Loucy (cell line): ENCODE results near the gene GRB2.

ENCODE experiments used
- H2AFZ ChIP-seq: fragments of 200-600 bp; sonication (generic); 2 replicates; pipeline ENCODE4 v1.6.0; 2016; ENCODE audit warnings: antibody characterized with exemption, mild to moderate bottlenecking, low read length, moderate library complexity
- H3F3A ChIP-seq: fragments of 200-600 bp; 2 replicates; pipeline ENCODE4 v1.6.0; 2016; ENCODE audit warnings: antibody characterized with exemption, low read depth, mild to moderate bottlenecking
- H3K27me3 ChIP-seq: fragments of 200-600 bp; sonication (generic); 2 replicates; pipeline ENCODE4 v1.6.1; 2014; ENCODE audit warnings: low read length, mild to moderate bottlenecking; ENCODE audit not compliant: insufficient read depth, poor library complexity, severe bottlenecking
- H3K36me3 ChIP-seq: fragments of 200-600 bp; sonication (generic); 2 replicates; pipeline ENCODE4 v1.6.1; 2016; ENCODE audit warnings: low read length; ENCODE audit not compliant: insufficient read depth
- H3K4me1 ChIP-seq: fragments of 200-600 bp; sonication (generic); 2 replicates; pipeline ENCODE4 v1.5.1; 2014; ENCODE audit warnings: low read length, mild to moderate bottlenecking; ENCODE audit not compliant: insufficient read depth, poor library complexity, severe bottlenecking
- H3K4me2 ChIP-seq: fragments of 200-600 bp; sonication (generic); 2 replicates; pipeline ENCODE4 v1.6.0; 2014; ENCODE audit warnings: antibody characterized with exemption, low read length, low read depth, mild to moderate bottlenecking; ENCODE audit not compliant: poor library complexity, severe bottlenecking
- H3K4me3 ChIP-seq: fragments of 200-600 bp; sonication (generic); 2 replicates; pipeline ENCODE4 v1.5.1; 2014; ENCODE audit warnings: low read length, mild to moderate bottlenecking, mixed read lengths; ENCODE audit not compliant: poor library complexity, severe bottlenecking
- H3K79me2 ChIP-seq: fragments of 200-600 bp; sonication (generic); 2 replicates; pipeline ENCODE4 v1.6.1; 2014; ENCODE audit warnings: low read length; ENCODE audit not compliant: insufficient read depth
- H3K9ac ChIP-seq: fragments of 200-600 bp; sonication (generic); 2 replicates; pipeline ENCODE4 v1.6.0; 2014; ENCODE audit warnings: mild to moderate bottlenecking, low read depth, low read length, moderate library complexity; ENCODE audit not compliant: poor library complexity, severe bottlenecking
- H3K9me2 ChIP-seq: fragments of 200-600 bp; sonication (generic); replicated peaks from 2 replicates; pipeline ENCODE4 v1.6.1; 2016; ENCODE audit warnings: low read depth, low read length, mixed read lengths
- H3K9me3 ChIP-seq: fragments of 200-600 bp; sonication (generic); 2 replicates; pipeline ENCODE4 v1.6.1; 2014; ENCODE audit warnings: mild to moderate bottlenecking, antibody characterized with exemption, low read length, low read depth; ENCODE audit not compliant: insufficient read depth
- H4K20me1 ChIP-seq: fragments of 200-600 bp; sonication (generic); 2 replicates; pipeline ENCODE4 v1.6.0; 2014; ENCODE audit warnings: antibody characterized with exemption, low read length, mild to moderate bottlenecking; ENCODE audit not compliant: insufficient read depth, poor library complexity, severe bottlenecking
- EZH2phosphoT487 ChIP-seq: fragments of 200-600 bp; IDR thresholded peaks from 2 replicates; pipeline ENCODE4 v1.6.1; 2018; ENCODE audit warnings: antibody characterized with exemption, mild to moderate bottlenecking, moderate library complexity, borderline replicate concordance
- TF ChIP-seq, protein P1 (sequence below): fragments of 200-600 bp; sonication (generic); conservative IDR thresholded peaks from 2 replicates; pipeline ENCODE4 v1.5.1; 2014; ENCODE audit warnings: mild to moderate bottlenecking, antibody characterized with exemption, low read length

GRB2 gene

DNA sequence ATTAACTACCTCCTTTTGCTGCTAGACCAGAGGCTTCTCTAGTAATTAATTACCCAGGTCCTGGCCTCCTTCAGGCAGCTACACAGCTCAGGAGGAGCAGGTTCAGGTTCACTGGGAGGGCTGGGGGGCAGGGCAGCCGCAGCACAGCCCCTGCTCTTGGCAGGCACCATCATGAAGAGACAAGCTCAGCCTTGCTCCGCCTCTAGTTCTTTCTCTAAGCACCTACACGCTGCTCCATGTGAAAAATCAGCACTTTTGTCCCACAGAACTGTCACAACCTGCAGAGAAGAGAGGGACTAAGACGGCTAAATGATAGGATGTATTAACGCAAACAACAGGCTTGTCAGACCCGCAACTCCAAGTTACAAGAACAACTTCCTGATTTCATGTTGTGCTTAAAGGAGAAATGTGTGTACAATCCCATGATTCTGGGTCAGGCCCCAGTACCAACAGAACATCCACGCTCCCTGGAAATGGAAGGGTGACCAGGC, 53.4 kb downstream of the GRB2 start:
- H3K9me2 ChIP-seq = no peaks in the 10 kb centered on the region
- no peak for TF ChIP-seq EZH2phosphoT487
- TF ChIP-seq, protein P1, sequence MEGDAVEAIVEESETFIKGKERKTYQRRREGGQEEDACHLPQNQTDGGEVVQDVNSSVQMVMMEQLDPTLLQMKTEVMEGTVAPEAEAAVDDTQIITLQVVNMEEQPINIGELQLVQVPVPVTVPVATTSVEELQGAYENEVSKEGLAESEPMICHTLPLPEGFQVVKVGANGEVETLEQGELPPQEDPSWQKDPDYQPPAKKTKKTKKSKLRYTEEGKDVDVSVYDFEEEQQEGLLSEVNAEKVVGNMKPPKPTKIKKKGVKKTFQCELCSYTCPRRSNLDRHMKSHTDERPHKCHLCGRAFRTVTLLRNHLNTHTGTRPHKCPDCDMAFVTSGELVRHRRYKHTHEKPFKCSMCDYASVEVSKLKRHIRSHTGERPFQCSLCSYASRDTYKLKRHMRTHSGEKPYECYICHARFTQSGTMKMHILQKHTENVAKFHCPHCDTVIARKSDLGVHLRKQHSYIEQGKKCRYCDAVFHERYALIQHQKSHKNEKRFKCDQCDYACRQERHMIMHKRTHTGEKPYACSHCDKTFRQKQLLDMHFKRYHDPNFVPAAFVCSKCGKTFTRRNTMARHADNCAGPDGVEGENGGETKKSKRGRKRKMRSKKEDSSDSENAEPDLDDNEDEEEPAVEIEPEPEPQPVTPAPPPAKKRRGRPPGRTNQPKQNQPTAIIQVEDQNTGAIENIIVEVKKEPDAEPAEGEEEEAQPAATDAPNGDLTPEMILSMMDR = no peak
- peaks cover 99% of the 10 kb centered on the region for H3K79me2 ChIP-seq
- H3K36me3 ChIP-seq = no peaks in the 10 kb centered on the region; the same call in 1 of the 2 replicates
- H3K9ac ChIP-seq = no peak overlapping the region
- no peak overlapping the region for H2AFZ ChIP-seq
- H3K27me3 ChIP-seq = no peaks in the 10 kb centered on the region
- no peaks in the 10 kb centered on the region; the same call in 1 of the 2 replicates for H3K9me3 ChIP-seq
- H3K4me3 ChIP-seq = no peak overlapping the region
- H4K20me1 ChIP-seq = peaks cover 36% of the 10 kb centered on the region
- H3K4me1 ChIP-seq = peaks cover 34% of the 10 kb centered on the region
- H3F3A ChIP-seq = no peaks in the 10 kb centered on the region
- H3K4me2 ChIP-seq = no peak overlapping the region

- Histone ChIP-seq H3K9ac (no peak overlapping the region), H3F3A (no peaks in the 10 kb centered on the region), H3K36me3 (no peaks in the 10 kb centered on the region; the same call in 1 of the 2 replicates), H3K79me2 (peaks cover 99% of the 10 kb centered on the region), H3K4me2 (no peak overlapping the region), H3K9me3 (no peaks in the 10 kb centered on the region; the same call in 1 of the 2 replicates), H3K9me2 (no peaks in the 10 kb centered on the region), H2AFZ (no peak overlapping the region), H3K4me1 (peaks cover 41% of the 10 kb centered on the region), H3K27me3 (no peaks in the 10 kb centered on the region), H4K20me1 (peaks cover 31% of the 10 kb centered on the region), H3K4me3 (no peak overlapping the region)
- TF ChIP-seq, protein P1 = no peak
- no peak for TF ChIP-seq EZH2phosphoT487
Measured at GRCh38 chr17:75350706-75351105, 54.8 kb downstream of the GRB2 start.

DNA sequence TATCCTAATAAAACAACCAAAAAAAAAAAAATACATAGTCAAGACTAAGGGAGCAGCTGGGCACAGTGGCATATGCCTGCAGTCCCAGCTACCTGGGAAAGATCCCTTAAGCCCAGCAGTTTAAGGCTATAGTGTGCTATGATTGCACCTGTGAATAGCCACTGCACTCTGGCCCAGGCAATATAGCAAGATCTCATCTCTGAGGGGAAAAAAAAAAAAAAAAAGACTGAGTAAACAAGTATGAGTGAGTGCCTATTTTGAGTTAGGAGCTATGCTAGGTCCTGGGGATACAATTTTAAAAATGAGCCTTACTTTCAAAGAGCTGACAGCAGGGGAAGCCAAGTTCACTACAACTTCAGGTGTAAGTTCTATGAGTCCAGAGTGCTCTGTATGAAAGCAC, 55.4 kb downstream of the GRB2 start:
- TF ChIP-seq EZH2phosphoT487 = no peak
- TF ChIP-seq, protein P1 = no peak
- H3F3A ChIP-seq = no peaks in the 10 kb centered on the region

More for the DNA sequence above, 55.4 kb downstream of the GRB2 start:
- Histone ChIP-seq H3K4me3 (no peak overlapping the region), H3K4me1 (peaks cover 47% of the 10 kb centered on the region), H4K20me1 (peaks cover 24% of the 10 kb centered on the region), H3K79me2 (peaks cover 99% of the 10 kb centered on the region), H3K27me3 (no peaks in the 10 kb centered on the region), H3K4me2 (no peak overlapping the region), H3K9me2 (no peaks in the 10 kb centered on the region), H3K9ac (no peak overlapping the region), H3K36me3 (no peaks in the 10 kb centered on the region; the same call in 1 of the 2 replicates), H2AFZ (no peak overlapping the region), H3K9me3 (no peaks in the 10 kb centered on the region; the same call in 1 of the 2 replicates)
